NCI-H2171 treated with DMSO at 0.1 percent for 48 hours (cell line): ENCODE results near the gene KIAA0930.
A peak's percentile ranks its signal among the peaks of the same experiment; 100 is the strongest.

Experiments used
- DNase-seq: peaks from one replicate; lab custom pipeline; 2025; lab: John Stamatoyannopoulos, UW

The KIAA0930 gene

DNA sequence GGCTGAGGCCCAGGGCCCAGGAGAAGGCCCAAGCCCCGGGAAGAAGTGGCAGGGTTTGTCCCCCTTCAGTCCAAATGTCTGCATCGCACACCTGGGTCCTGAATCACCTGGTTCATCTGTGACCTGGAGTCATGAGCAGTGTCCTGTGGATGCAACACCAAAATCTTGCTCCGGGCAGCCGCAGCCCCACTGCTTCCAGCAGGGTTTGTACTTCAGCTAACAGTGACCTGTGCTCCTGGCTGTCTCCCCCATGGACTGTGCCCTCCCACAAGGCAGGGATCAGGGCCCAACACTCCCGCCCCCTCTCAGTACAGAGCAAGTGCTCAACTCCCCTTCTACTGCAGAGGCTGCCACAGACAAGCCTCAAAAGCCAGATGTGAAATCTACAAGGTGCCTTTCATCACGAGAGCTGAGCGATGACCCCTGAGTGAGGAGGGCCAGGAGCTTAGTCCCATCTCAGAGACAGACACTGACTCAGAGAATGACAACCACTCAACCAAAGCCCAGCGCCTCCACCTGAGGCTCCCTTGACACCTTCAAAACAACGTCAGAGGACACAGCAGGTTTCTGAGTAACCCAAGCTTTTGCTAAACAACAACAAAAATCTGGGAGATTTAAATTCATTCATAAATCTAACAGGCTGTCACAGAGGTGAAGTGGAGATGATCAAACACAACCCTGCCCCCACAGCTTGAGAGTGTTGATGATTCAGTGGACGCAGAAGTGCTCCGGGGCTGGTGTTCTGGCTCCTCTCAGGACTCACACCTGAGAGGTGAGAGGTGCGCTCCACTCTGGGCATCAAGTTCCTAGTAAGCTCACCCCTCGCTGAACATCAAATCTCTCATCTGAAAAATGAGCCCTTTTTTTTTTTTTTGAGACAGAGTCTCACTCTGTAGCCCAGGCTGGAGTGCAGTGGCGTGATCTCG, 3.4 kb downstream of the KIAA0930 start:
- DNase-seq, result peak; percentile 49

- DNase-seq, result no peak
These were observed 4.8 kb downstream of the KIAA0930 start for GRCh38 chr22:45235851-45236342.

DNA sequence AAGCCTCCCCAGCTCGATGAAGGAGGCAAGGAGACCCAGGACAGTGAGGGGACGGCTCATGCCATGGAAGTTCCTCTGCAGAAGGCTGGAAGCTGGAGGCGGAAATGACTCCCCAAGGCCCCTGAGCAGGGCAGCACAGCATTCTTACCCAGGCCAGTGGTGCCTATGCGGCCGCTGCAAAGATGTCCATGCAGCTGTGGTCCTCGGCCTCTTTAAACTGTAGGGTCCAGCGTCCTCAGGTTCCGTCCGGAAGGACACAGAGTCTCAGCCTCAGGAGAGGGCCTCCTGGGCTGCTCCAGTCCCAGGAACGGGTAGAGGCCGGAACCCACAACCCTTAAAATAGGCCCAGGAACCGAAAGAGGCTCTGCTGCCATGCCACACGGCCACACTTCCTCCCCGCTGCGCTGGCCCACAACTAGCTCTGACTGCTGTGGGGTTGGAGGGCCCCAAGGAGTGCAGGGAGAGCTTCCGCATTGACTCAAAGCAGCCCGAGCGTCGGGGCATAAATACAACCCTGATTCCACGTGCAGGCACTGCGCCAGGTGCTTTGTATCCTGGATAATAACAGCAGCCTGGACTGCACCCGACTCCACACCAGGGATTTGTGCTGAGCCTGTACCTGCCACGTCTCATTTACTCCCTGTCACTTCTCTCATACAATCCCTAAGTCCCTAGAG, 5.5 kb downstream of the KIAA0930 start:
- peak; percentile 36 for DNase-seq

DNA sequence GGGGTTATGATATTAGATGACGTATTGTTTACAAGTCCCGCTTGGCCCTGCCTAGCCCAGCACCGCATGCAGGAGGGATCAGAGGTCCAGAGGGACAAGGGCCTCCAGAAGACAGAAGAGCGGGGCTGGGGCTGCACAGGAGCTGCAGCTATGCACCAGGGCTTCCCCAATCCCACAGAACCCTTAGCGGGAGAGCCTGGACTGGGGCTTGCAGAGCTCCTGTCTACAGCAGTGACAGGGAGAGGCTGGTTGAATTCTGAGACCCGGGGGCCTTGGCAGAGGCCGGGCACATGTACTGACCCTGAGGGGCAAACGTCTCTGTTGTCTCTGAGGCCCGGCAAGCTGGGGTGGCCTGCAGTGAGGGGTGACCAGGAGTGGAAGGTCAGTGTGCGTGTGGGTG, 6.9 kb downstream of the KIAA0930 start:
- no peak for DNase-seq

- no peak for DNase-seq
These were observed 7.3 kb downstream of the KIAA0930 start for GRCh38 chr22:45233386-45233785.

DNA sequence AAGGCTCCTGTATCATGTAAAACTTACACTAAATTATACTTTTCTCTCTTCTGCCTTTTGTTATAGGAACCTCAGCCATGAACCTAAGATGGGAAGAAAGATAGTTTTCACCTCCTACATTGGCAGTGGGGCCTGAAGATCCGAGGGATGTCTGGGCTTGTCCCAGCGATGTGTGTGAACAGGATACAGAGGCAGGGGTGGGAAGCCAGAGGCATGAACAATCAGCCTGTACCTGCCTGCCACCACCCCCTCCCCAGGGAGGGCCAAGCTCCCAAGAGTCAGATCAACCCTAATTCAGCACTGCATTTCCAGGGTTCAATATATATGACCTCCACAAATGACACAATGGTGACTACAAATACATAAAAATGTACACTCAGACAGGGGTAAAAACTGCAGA, 9.4 kb downstream of the KIAA0930 start:
- peak; percentile 62 for DNase-seq

GRCh38 chr22:45230026-45230721, 10.5 kb downstream of the KIAA0930 start:
- DNase-seq, result no peak

DNA sequence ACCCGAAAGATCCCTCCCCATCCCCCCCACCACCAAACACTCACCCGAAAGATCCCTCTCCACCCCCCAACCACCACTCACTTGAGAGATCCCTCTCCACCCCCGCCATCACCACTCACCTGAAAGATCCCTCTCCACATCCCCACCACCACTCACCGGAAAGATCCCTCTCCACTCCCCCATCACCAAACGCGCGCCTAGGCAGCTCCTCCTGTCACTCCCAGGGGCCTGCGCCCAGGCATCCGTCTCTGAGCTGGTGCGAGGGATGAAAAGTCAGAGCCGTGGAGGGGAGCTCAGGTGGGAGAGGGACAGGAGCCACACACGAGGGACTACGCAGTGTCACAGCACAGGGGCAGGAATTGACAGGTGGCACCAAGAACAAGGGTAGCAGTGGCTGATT, 11.5 kb downstream of the KIAA0930 start:
- no peak for DNase-seq

GRCh38 chr22:45228401-45228754, 12.3 kb downstream of the KIAA0930 start:
- no peak for DNase-seq

GRCh38 chr22:45227645-45228400, 12.9 kb downstream of the KIAA0930 start:
- DNase-seq, result no peak

DNA sequence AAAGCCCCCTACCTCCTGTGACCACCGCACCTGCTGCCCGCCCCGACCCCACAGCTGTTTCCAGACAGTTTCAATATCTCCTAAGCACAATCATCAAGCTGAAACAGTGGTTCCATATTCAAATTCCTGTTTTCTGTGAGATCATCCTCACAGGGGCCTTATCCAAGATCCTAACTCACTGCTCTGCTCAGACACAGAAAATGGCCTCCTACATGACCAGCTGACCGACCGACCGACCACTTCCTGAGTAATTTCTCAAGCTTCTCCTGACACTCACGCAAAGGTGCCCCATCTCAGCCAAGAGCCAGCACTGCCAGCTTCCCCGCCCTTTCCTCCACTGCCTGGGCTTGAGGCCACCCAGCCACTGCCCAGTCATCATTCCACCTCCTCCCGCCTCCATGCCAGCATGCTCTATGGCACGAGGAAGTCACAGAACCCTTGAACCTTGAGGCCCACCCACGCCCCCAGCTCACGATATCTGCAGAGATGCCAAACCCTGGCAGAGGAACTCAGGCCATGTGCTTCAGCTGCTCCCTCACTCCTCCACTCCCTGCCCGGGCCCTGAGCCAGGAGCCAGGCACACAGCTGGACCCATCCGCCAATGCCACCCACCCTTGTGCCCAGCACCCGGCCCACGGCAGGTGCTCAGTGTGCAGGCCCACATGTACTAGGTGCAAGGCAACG, 14.0 kb downstream of the KIAA0930 start:
- DNase-seq, result no peak

DNA sequence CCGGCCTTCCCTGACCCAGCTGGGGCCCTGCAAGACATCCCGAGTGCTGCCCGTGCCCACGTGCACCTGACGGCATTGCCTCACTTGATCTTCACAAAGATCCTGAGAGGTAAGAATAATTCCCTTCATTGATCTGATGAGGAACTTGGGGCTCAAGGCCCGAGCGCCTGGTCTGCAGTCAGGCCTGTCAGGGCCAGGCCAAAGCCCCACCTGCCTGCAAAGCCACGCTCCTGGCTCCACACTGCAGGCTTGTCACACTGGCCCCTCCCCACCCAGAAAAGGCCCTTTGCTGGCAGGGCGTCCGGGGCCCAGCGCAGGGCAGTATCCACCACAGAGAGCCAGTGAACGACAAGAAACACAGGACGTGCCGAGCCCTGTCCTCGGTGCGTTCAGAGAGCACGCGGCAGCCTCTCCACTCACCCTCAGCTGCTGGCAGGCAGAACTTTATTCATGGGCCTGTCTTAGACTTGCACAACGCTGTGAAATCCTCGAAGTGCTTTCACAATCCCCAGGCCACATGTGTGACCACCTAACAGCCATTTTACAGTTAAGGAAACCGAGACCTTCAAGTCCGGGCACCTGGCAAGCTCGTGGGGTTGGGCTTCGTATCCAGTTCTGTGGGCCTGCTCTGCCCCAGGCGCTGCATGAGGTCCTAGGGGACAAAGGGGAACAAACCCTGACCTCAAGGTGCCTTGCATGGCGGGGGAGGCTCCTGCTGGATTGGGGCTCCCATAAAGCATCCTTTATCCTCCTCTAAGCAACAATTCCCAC, 14.8 kb downstream of the KIAA0930 start:
- no peak for DNase-seq

DNA sequence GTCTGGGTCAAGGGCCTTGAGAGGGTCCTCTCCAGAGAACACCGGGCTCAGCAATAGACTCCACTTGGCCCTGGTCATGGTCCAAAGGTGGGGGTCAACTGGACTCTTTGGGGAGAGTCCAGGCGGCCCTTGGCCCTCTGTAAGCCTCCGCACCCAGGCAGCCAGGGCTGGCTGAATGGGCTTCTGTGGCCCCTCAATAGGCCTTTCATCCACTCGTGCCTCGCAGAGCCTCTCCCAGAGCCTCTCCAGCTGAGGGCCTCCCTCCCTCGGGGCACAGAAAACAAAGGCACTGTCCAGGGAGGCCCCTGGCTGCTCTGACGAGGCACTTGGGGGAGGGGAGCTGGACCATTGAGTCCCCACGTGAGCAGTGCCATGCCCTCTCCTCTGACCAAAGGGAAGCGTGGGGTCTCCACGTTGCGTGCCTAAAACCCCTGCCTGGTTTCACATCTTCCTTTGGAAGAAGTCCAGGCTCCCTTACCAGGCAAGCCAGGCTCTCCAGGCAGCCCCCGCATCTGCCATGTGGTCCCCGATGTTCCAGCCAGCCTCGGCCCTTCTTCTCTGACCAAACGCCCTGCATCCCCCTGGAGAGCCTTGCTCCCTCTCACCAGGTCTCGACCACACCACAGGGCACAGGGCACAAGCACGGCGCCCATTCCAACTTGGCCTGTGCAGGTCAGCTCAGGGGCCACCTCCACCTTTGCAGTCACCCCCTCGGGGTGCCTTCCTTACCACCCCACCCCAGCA, 15.5 kb downstream of the KIAA0930 start:
- no peak for DNase-seq

DNA sequence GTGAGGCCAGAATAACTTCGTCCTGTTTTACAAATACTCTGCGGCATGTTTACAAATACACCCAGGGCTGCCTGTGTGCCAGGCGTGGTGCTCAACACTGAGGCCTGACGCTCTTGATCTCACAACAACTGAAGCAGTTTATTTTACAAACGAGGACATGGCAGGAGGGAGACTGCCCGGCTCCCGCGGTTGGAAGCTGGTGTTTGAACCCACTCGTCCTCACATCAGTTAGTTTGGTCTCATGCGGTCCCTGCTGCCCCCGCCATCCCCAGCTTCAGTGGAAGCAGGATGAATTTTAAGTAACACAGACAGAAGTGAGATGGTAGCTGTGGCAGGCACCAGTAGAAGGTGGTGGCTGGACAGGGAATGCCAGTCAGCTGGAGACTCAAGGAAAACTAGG, 16.4 kb downstream of the KIAA0930 start:
- no peak for DNase-seq

GRCh38 chr22:45223304-45224117, 17.2 kb downstream of the KIAA0930 start:
- DNase-seq, result peak; percentile 31

- DNase-seq, result no peak
These were observed 19.5 kb downstream of the KIAA0930 start for GRCh38 chr22:45221201-45221600.

DNA sequence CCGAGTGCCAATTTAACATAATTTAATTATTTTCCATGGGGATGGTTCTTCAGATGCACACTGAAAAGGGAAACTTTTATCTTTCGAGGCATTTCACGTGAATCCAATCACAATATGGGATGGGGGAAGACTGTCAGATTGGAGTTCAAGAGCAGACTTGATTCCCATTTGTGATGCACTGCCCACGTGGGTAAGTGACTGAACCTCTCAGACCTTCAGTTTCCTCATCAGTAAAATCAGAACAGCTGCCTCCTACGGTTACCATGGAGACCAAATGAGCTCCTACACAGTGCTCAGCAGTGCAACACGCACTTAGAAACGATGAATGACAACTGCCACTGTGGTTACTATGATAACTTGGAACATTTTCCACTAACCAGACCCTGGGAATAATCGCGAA, 21.7 kb downstream of the KIAA0930 start:
- DNase-seq, result peak; percentile 76

GRCh38 chr22:45217806-45218205, 22.9 kb downstream of the KIAA0930 start:
- no peak for DNase-seq

- DNase-seq, result no peak
These were observed 23.3 kb downstream of the KIAA0930 start for GRCh38 chr22:45217345-45217744.
